GM18526 (cell line): ENCODE measurements around the gene TP53BP2.

Experiments used
- POLR2A ChIP-seq: IDR thresholded peaks from 3 replicates; pipeline ENCODE4 v1.6.1; 2011; ENCODE audit not compliant: insufficient read length; ENCODE audit errors: extremely low read depth

TP53BP2 gene

GRCh38 chr1:223860051-223860622 is 14.4 kb upstream of the TP53BP2 start:
- no peak for TF ChIP-seq POLR2A

DNA sequence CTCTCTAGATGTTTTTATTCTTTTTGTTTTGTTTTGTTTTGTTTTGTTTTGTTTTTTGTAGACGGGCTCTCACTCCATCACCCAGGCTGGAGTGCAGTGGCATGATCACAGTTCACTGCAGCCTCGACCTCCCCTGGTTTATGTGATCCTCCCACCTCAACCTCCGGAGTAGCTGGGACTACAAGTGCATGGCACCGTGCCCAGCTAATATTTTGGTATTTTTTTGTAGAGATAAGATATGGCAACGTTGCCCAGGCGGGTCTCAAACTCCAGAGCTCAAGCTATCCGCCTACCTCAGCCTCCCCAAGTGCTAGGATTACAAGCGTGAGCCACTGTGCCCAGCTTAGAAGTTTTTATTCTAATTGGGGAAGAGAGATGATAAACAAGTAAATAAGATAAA is 13.3 kb upstream of the TP53BP2 start:
- TF ChIP-seq POLR2A: no peak

DNA sequence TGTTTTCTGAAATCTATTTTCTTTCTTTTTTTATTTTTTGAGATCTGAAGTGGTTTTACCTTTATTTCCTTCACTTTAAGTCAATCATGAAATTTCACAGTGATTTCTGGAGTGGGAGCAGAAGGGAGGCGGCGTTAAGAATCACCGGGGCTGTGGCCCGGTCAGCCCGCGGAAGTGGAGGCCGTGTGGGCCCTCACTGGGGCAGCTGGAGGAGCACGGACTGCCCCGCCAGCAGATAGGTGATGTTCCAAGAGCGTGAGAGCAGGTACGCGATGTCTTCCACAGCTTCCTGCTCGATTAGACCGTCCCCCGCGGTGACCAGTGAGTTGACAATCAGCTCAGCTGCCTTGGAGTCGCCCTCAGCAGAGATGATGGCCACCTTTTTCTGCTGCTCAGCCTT is 10.6 kb upstream of the TP53BP2 start:
- TF ChIP-seq POLR2A: no peak

- no peak for TF ChIP-seq POLR2A
Observed at GRCh38 chr1:223853748-223854147, 8.0 kb upstream of the TP53BP2 start.

DNA sequence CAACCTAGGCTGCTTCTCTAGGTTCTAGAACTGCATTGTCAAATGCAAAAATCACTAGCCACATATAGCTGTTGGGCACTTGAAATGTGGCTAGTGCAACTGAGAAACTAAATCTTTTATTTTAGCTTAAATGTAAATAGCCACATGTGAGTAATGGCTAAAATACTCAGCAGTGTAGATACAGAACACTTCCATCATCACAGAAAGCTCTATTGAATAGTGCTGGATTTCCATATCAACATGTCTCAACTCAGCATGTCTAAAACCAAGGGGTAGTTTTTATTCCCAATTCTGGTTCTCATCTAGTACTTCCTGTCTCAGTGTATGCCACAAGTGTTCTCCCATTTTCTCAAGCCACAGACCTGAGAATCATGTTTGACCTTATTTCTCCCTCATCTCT is 7.5 kb upstream of the TP53BP2 start:
- TF ChIP-seq POLR2A: no peak

DNA sequence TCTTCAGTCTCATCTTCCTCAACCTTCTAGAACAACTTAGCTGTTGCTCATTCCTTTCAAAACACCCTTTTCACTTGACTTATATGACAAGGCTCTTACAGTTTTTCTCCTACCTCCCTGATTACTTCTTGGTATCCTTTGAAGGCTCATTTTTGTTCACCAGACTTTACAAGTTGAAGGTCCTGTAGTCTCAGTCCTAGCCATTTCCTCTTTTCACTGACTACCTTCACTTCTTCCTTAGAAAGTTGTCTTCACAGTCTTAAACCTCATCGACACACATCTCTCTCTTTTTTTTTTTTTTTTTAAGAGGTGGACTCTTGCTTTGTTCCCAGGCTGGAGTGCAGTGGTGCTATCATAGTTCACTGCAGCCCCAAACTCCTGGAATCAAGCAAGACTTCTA is 6.6 kb upstream of the TP53BP2 start:
- no peak for TF ChIP-seq POLR2A

- TF ChIP-seq POLR2A: no peak
Observed at GRCh38 chr1:223849352-223850254, 3.9 kb upstream of the TP53BP2 start.

GRCh38 chr1:223848536-223848935 is 2.8 kb upstream of the TP53BP2 start:
- no peak for TF ChIP-seq POLR2A

DNA sequence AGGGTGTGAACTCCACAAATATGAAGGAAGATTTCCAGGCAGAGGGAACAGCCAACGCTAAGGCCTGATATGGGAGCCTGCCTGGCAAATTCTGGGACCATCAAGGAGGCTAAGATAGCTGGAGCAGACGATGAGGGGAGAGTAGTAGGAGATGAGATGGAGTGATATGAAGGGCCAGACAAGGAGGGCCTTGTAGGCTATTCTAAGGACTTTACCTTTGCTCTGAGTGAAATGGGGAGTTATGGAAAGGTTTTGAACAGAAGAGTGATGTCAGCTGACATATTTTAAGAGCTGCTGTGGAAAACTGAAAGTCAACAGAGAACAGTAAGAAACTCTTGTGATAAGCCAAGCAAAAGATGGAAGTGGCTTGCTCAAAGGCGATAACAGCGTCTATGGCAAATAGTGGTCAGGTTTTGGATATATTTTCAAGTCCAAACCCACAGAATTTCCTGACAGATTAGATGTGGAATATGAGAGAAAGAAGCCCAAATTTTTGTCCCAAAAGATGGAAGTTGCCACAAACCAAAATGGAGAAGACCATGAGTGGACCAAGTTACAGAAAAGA is 2.1 kb upstream of the TP53BP2 start:
- TF ChIP-seq POLR2A: no peak

DNA sequence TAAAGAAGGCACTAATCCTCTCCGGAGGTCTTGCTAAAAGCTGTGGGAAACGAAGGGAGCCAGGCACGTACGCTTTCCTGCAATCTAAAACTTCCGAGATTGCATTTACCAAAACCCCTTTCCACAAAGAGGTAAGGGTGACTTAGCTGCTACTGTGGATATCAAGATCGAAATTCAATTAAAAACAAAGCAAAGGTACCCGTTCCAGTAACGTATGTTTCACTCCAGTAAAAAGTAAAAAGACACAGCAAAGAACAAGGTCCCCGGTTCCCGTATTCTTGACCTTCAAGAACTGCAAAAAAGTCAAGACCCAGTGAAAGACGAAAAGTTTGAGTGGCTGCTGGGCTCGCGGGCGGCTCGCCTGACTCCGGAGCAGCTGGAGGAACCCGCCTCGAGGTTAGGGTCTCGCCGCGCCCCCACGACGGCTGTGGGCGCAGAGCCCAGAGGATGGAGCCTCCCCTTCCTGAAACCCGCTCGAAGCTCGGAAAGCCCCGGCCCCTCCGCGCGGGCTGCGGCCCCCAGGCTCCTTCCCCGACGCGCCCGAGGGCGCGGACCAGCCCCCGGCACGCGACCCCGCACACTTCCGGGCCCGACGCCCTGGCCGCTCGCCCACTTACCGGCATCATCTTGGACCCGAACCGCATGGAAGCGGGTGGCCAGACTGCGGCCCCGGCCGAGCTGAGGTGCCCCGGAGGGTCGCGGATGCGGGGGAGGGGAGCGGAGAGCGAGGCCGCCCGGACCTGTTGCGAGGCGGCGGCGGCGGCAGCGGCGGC is 524 bp downstream of the TP53BP2 start:
- no peak for TF ChIP-seq POLR2A

- TF ChIP-seq POLR2A: no peak
Observed at GRCh38 chr1:223844787-223845036, 1.0 kb downstream of the TP53BP2 start.

- TF ChIP-seq POLR2A: no peak
Observed at GRCh38 chr1:223843934-223844786, 1.6 kb downstream of the TP53BP2 start.

GRCh38 chr1:223842784-223843183 is 3.0 kb downstream of the TP53BP2 start:
- no peak for TF ChIP-seq POLR2A

GRCh38 chr1:223840254-223840653 is 5.5 kb downstream of the TP53BP2 start:
- no peak for TF ChIP-seq POLR2A
